HEK293 (cell line): ENCODE data around the gene PTPMT1.
"Not testable (repeated sequence)": the region's sequence is repeated elsewhere in the genome, so short reads cannot be mapped to it uniquely, and the experiment has no call there.

ENCODE experiments used
- CTCF ChIP-seq: fragments of 450-650 bp; formaldehyde crosslinking; IDR thresholded peaks from 2 replicates; pipeline ENCODE4 v1.5.1; 2016; ENCODE audit warnings: missing biosample characterization, missing genetic modification characterization
- REPIN1 ChIP-seq: fragments of 450-650 bp; formaldehyde crosslinking; IDR thresholded peaks from 2 replicates; pipeline ENCODE4 v1.5.1; 2017; ENCODE audit warnings: missing biosample characterization, missing genetic modification characterization, low read depth
- SETDB1 ChIP-seq: IDR thresholded peaks from one replicate; pipeline ENCODE4 v1.6.1; 2017; ENCODE audit warnings: mild to moderate bottlenecking, low read length, moderate library complexity, mixed read lengths; ENCODE audit not compliant: insufficient read length
- ZFP3 ChIP-seq: fragments of 450-650 bp; formaldehyde crosslinking; IDR thresholded peaks from 2 replicates; pipeline ENCODE4 v1.5.1; 2016; ENCODE audit warnings: low read depth, missing biosample characterization, missing genetic modification characterization
- TF ChIP-seq, protein P1 (sequence below): fragments of 450-650 bp; formaldehyde crosslinking; IDR thresholded peaks from 2 replicates; pipeline ENCODE4 v1.5.1; 2017; ENCODE audit warnings: missing biosample characterization, missing genetic modification characterization

DNA sequence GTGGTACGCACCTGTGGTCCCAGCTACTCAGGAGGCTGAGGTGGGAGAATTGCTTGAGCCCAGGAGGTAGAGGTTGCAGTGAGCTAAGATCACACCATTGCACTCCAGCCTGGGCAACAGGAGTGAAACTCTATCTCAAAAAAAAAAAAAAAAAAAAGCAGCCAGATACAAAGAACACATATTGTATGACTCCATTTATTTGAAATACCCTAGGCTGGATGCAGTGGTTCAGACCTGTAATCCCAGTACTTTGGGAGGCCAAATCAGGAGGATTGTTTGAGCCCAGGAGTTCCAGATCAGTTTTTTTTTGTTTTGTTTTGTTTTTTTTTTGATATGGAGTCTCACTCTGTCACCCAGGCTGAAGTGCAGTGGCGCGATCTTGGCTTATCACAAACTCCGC, 3.0 kb upstream of the PTPMT1 start:
- TF ChIP-seq CTCF; SETDB1; ZFP3; REPIN1 (tag by site-specific recombination): not testable (repeated sequence)
- TF ChIP-seq, protein P1, sequence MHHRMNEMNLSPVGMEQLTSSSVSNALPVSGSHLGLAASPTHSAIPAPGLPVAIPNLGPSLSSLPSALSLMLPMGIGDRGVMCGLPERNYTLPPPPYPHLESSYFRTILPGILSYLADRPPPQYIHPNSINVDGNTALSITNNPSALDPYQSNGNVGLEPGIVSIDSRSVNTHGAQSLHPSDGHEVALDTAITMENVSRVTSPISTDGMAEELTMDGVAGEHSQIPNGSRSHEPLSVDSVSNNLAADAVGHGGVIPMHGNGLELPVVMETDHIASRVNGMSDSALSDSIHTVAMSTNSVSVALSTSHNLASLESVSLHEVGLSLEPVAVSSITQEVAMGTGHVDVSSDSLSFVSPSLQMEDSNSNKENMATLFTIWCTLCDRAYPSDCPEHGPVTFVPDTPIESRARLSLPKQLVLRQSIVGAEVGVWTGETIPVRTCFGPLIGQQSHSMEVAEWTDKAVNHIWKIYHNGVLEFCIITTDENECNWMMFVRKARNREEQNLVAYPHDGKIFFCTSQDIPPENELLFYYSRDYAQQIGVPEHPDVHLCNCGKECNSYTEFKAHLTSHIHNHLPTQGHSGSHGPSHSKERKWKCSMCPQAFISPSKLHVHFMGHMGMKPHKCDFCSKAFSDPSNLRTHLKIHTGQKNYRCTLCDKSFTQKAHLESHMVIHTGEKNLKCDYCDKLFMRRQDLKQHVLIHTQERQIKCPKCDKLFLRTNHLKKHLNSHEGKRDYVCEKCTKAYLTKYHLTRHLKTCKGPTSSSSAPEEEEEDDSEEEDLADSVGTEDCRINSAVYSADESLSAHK = not testable (repeated sequence)
